ENCODE results near the gene RABAC1. TPM values are rescaled to one million over a fixed set of nuclear protein-coding genes. Genes with fewer than 3 reads are reported as not detected.

Gene RABAC1
- total RNA-seq, 1 donor from 2014 or later = 124 TPM

DNA sequence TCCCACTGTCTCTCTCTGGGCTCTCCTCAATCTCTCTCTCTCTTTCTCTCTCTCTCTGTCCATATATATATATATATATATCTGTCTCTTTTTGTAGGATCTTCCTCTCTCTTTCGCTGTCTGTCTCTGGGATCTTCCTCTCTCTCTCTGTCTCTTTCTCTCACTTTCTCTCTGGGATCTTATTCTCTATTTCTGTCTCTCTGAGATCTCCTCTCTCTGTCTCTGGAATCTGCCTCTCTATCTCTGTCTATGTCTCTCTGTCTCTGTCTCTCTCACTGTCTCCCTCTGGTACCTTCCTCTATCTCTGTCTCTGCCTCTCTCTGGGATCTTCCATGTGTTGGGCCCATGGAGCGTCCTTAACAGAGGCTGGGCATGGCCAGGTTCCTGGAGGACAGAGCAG lies 31.5 kb upstream of the RABAC1 start:
- Mint-ChIP-seq H3K27ac (no peak overlapping the region), H3K27me3 (peaks cover 31% of the 10 kb centered on the region), H3K9me3 (no peaks in the 10 kb centered on the region), H3K36me3 (no peaks in the 10 kb centered on the region), H3K4me1 (ENCODE audit: unreplicated experiment) (peaks cover 9% of the 10 kb centered on the region), H3K4me3 (no peak overlapping the region)
- TF ChIP-seq, protein P1, sequence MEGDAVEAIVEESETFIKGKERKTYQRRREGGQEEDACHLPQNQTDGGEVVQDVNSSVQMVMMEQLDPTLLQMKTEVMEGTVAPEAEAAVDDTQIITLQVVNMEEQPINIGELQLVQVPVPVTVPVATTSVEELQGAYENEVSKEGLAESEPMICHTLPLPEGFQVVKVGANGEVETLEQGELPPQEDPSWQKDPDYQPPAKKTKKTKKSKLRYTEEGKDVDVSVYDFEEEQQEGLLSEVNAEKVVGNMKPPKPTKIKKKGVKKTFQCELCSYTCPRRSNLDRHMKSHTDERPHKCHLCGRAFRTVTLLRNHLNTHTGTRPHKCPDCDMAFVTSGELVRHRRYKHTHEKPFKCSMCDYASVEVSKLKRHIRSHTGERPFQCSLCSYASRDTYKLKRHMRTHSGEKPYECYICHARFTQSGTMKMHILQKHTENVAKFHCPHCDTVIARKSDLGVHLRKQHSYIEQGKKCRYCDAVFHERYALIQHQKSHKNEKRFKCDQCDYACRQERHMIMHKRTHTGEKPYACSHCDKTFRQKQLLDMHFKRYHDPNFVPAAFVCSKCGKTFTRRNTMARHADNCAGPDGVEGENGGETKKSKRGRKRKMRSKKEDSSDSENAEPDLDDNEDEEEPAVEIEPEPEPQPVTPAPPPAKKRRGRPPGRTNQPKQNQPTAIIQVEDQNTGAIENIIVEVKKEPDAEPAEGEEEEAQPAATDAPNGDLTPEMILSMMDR (conservative IDR thresholded peaks at IDR 0.05) = no peak
- DNase-seq (ENCODE audit: extremely low spot score, unreplicated experiment) = no peak

- Mint-ChIP-seq H3K4me3 (no peak overlapping the region), H3K27me3 (peaks cover 25% of the 10 kb centered on the region), H3K36me3 (no peaks in the 10 kb centered on the region), H3K4me1 (ENCODE audit: unreplicated experiment) (peaks cover 4% of the 10 kb centered on the region), H3K9me3 (no peaks in the 10 kb centered on the region), H3K27ac (no peak overlapping the region)
- TF ChIP-seq, protein P1 (conservative IDR thresholded peaks at IDR 0.05) = no peak
- no peak for DNase-seq (ENCODE audit: extremely low spot score, unreplicated experiment)
These were observed 30.9 kb upstream of the RABAC1 start for GRCh38 chr19:41990028-41990427.

- no peak for DNase-seq (ENCODE audit: extremely low spot score, unreplicated experiment)
- no peak overlapping the region for H3K27ac Mint-ChIP-seq
- peaks cover 19% of the 10 kb centered on the region for H3K27me3 Mint-ChIP-seq
- H3K4me3 Mint-ChIP-seq = no peak overlapping the region
- TF ChIP-seq, protein P1 (conservative IDR thresholded peaks at IDR 0.05) = no peak
- no peaks in the 10 kb centered on the region for H3K9me3 Mint-ChIP-seq
- H3K36me3 Mint-ChIP-seq = no peaks in the 10 kb centered on the region
- H3K4me1 Mint-ChIP-seq (ENCODE audit: unreplicated experiment) = peaks cover 4% of the 10 kb centered on the region
These were observed 29.8 kb upstream of the RABAC1 start for GRCh38 chr19:41988947-41989346.

GRCh38 chr19:41987141-41987860 lies 28.2 kb upstream of the RABAC1 start:
- TF ChIP-seq, protein P1 (conservative IDR thresholded peaks at IDR 0.05) = no peak
- Mint-ChIP-seq H3K27ac (no peak overlapping the region), H3K9me3 (no peaks in the 10 kb centered on the region), H3K4me3 (no peak overlapping the region), H3K27me3 (peaks cover 6% of the 10 kb centered on the region), H3K4me1 (ENCODE audit: unreplicated experiment) (no peaks in the 10 kb centered on the region), H3K36me3 (no peaks in the 10 kb centered on the region)
- no peak for DNase-seq (ENCODE audit: extremely low spot score, unreplicated experiment)

DNA sequence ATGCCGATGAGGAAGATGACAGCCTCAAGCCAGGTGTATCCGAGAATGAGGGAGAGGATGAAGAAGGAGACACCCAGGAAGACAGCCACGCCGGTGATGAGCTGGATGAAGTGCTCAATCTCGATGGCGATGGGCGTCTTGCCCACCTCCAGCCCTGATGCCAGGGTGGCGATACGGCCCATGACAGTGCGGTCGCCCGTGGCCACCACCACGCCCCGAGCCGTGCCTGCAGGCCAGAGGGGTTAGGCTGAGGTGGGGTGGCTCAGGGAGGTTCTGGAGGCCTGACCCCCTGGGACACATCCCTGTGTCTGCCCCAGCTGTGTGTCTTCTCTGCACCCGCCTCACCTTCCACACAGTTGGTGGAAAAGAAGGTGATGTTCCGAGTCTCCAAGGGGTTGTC lies 25.8 kb upstream of the RABAC1 start:
- Mint-ChIP-seq H3K27ac (no peak overlapping the region), H3K27me3 (peaks cover 6% of the 10 kb centered on the region), H3K4me1 (ENCODE audit: unreplicated experiment) (no peaks in the 10 kb centered on the region), H3K9me3 (no peaks in the 10 kb centered on the region), H3K36me3 (no peaks in the 10 kb centered on the region), H3K4me3 (no peak overlapping the region)
- DNase-seq (ENCODE audit: extremely low spot score, unreplicated experiment) = no peak
- TF ChIP-seq, protein P1 (conservative IDR thresholded peaks at IDR 0.05) = no peak

All from type B pancreatic cell (in vitro differentiated cells).